WTC11 (cell line): ENCODE measurements around the gene PER1.

Source experiments
- ATF3 ChIP-seq: sonication (generic); formaldehyde crosslinking; conservative IDR thresholded peaks from 2 replicates; pipeline ENCODE4 v1.8.1; 2022; ENCODE audit warnings: mild to moderate bottlenecking, missing genetic modification reagents
- CTCF ChIP-seq: fragments of 200-600 bp; IDR thresholded peaks from 2 replicates; pipeline ENCODE4 v1.8.0; 2022; ENCODE audit warnings: antibody characterized with exemption
- GRHL2 ChIP-seq: fragments of 250-450 bp; sonication (Bioruptor Pico); IDR thresholded peaks from 2 replicates; pipeline ENCODE4 v1.8.0; 2022; ENCODE audit warnings: mild to moderate bottlenecking, moderate library complexity; ENCODE audit not compliant: insufficient replicate concordance, severe bottlenecking
- TCF7 ChIP-seq: sonication (generic); formaldehyde crosslinking; IDR thresholded peaks from 2 replicates; pipeline ENCODE4 v1.8.0; 2022; ENCODE audit warnings: mild to moderate bottlenecking, low read depth, missing genetic modification reagents, moderate library complexity
- USF1 ChIP-seq: sonication (generic); formaldehyde crosslinking; IDR thresholded peaks from 2 replicates; pipeline ENCODE4 v1.8.0; 2022; ENCODE audit warnings: mild to moderate bottlenecking, missing genetic modification reagents
- ZNF263 ChIP-seq: sonication (generic); formaldehyde crosslinking; IDR thresholded peaks from 2 replicates; pipeline ENCODE4 v1.8.1; 2022; ENCODE audit warnings: low read depth, mild to moderate bottlenecking, moderate library complexity, missing genetic modification reagents
- ZSCAN18 ChIP-seq: fragments of 250-450 bp; sonication (Bioruptor Pico); IDR thresholded peaks from 2 replicates; pipeline ENCODE4 v2.1.2; 2022; ENCODE audit warnings: mild to moderate bottlenecking, moderate library complexity

- TF ChIP-seq CTCF (no peak), ZNF263 (CRISPR knock-in tag) (no peak), ATF3 (CRISPR knock-in tag) (no peak), TCF7 (CRISPR knock-in tag) (no peak), GRHL2 (CRISPR knock-in tag) (no peak), USF1 (no peak), ZSCAN18 (CRISPR knock-in tag) (no peak)
These were observed 61.0 kb downstream of the PER1 start for GRCh38 chr17:8091033-8091687.
